Skeletal muscle tissue (tissue), 5 donors: ENCODE data around the gene CDKN2D. TPM values are rescaled to one million over a fixed set of nuclear protein-coding genes. Genes with fewer than 3 reads are reported as not detected.

Source experiments
- H3K27ac ChIP-seq: one replicate; pipeline ENCODE4 v1.7.0; 2013; ENCODE audit warnings: mild to moderate bottlenecking, low read depth, low read length, inconsistent platforms
- H3K27me3 ChIP-seq, 3 donors: one replicate each; pipeline ENCODE4 v1.7.0; 2013; ENCODE audit warnings: low read length in 3 of 3; ENCODE audit not compliant: control insufficient read depth in 3 of 3, insufficient read depth in 3 of 3
- H3K36me3 ChIP-seq, 3 donors: one replicate each; pipeline ENCODE4 v1.7.0; 2013; ENCODE audit warnings: low read length in 3 of 3; ENCODE audit not compliant: control insufficient read depth in 3 of 3, insufficient read depth in 3 of 3
- H3K4me1 ChIP-seq, 3 donors: one replicate each; pipeline ENCODE4 v1.7.0; 2013; ENCODE audit warnings: low read length in 3 of 3, mild to moderate bottlenecking in 3 of 3; ENCODE audit not compliant: control insufficient read depth in 3 of 3, insufficient read depth in 3 of 3
- H3K4me3 ChIP-seq, 3 donors: one replicate each; pipeline ENCODE4 v1.7.0; 2013; ENCODE audit warnings: low read length in 3 of 3
- H3K9ac ChIP-seq, 3 donors: one replicate each; pipeline ENCODE4 v1.7.0; 2013; ENCODE audit warnings: low read length in 3 of 3, mild to moderate bottlenecking in 3 of 3, moderate library complexity in 2 of 3, low read depth in 1 of 3
- H3K9me3 ChIP-seq, 3 donors: one replicate each; pipeline ENCODE4 v1.7.0; 2013; ENCODE audit warnings: low read length in 3 of 3; ENCODE audit not compliant: control insufficient read depth in 3 of 3
- small RNA-seq: library from RNA; depleted of rRNA; stranded (forward); fragments of <200 nt; gene quantifications from one replicate; pipeline ENCODE3, GENCODE V24; 2014
- total RNA-seq: library from RNA; depleted of rRNA; stranded (reverse); fragments of >200 nt; gene quantifications from one replicate; pipeline ENCODE4 v1.2.3, GENCODE V29; 2014
- donor health status: Osteomylitis.

Gene CDKN2D
- total RNA-seq, 1 donor from 2014 or later = 16.7 TPM

DNA sequence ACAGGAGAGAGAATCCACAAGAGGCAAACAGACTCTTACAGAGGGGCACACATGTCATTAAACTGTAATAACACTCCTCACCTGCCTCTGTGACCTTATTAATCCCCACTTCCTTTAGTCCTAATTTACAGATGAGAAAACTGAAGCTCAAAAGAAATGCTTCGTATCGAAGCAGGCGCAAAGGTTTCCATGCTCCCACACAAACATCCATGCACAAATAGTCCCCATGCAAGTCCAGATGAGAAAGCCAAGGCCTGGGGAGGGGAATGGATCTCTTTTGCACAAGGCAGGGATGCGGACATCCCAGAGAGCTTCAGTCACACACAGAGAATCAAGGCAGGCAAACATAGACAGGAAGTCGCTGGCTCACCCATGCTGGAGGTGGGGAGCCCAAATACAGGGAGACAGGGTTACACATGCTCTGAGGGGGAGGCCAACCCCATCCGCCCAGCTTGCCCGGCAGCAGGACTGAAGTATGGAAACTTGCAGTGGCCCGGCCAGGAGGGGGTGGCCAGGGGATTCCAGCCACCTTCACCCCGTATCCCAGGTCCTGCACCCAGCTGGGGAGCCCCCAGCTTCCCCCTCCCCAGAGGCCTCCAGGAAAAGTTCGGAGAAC is 52.0 kb downstream of the CDKN2D start:
- no peaks in the 10 kb centered on the region for H3K9me3 ChIP-seq
- peaks cover 0 to 16% (median 12%) of the 10 kb centered on the region in 3 donors for H3K4me1 ChIP-seq
- peak overlapping the region in 1 of 3 donors; percentile 8 for H3K9ac ChIP-seq
- peak overlapping the region in 1 of 3 donors; percentile 20 for H3K4me3 ChIP-seq
- no peaks in the 10 kb centered on the region for H3K36me3 ChIP-seq
- no peak overlapping the region for H3K27ac ChIP-seq
- peaks cover 63 to 69% (median 69%) of the 10 kb centered on the region in 3 donors for H3K27me3 ChIP-seq

Small RNA genes within 50 kb of the gene (small RNA-seq; reads per million reads assigned to genes)
- gene MIR1238 (not detected), gene RNU7-140P (not detected)

Other genes with a start within 250 kb of the CDKN2D start
- gene RAVER1, start 235.4 kb downstream of the CDKN2D start, total RNA-seq = 3.7 TPM
- 8.4 TPM for gene ICAM3, start 229.4 kb downstream of the CDKN2D start, total RNA-seq
- gene TYK2, start 188.4 kb downstream of the CDKN2D start, total RNA-seq = 38.1 TPM
- 73.1 TPM for gene CDC37, start 165.4 kb downstream of the CDKN2D start, total RNA-seq
- gene PDE4A, start 148.4 kb downstream of the CDKN2D start, total RNA-seq = 1.0 TPM
- 60.0 TPM for gene KEAP1, start 65.6 kb downstream of the CDKN2D start, total RNA-seq
- 1.6 TPM for gene S1PR5, start 51.5 kb downstream of the CDKN2D start, total RNA-seq
- gene ATG4D, start 25.1 kb downstream of the CDKN2D start, total RNA-seq = 20.4 TPM
- gene KRI1, start 3.0 kb downstream of the CDKN2D start, total RNA-seq = 5.2 TPM
- gene AP1M2, start 18.3 kb upstream of the CDKN2D start, total RNA-seq = 3.1 TPM
- gene SLC44A2, start 56.6 kb upstream of the CDKN2D start, total RNA-seq = 41.2 TPM
- 69.4 TPM for gene ILF3, start 85.4 kb upstream of the CDKN2D start, total RNA-seq
- gene QTRT1, start 132.5 kb upstream of the CDKN2D start, total RNA-seq = 27.7 TPM
- 54.8 TPM for gene DNM2, start 149.1 kb upstream of the CDKN2D start, total RNA-seq